Measurements from ENCODE around the gene INO80.
"Not testable (repeated sequence)": the region's sequence is repeated elsewhere in the genome, so short reads cannot be mapped to it uniquely, and the experiment has no call there.

The INO80 gene

GRCh38 chr15:40960925-40961324 lies 155.2 kb downstream of the INO80 start:
- no peak for DNase-seq

- no peak for DNase-seq
Observed at GRCh38 chr15:40960151-40960885, 155.8 kb downstream of the INO80 start.

GRCh38 chr15:40959331-40960141 lies 156.5 kb downstream of the INO80 start:
- no peak for DNase-seq

- no peak for DNase-seq
Observed at GRCh38 chr15:40958723-40959122, 157.4 kb downstream of the INO80 start.

GRCh38 chr15:40958146-40958545 lies 157.9 kb downstream of the INO80 start:
- no peak for DNase-seq

- no peak for DNase-seq
Observed at GRCh38 chr15:40957581-40958051, 158.5 kb downstream of the INO80 start.

- no peak for DNase-seq
Observed at GRCh38 chr15:40957041-40957555, 159.0 kb downstream of the INO80 start.

GRCh38 chr15:40956541-40956982 lies 159.5 kb downstream of the INO80 start:
- DNase-seq, result no peak

- no peak for DNase-seq
Observed at GRCh38 chr15:40955930-40956540, 160.0 kb downstream of the INO80 start.

GRCh38 chr15:40955141-40955903 lies 160.8 kb downstream of the INO80 start:
- DNase-seq, result no peak

- not testable (repeated sequence) for DNase-seq
Observed at GRCh38 chr15:40954158-40954848, 161.8 kb downstream of the INO80 start.

GRCh38 chr15:40953713-40954074 lies 162.4 kb downstream of the INO80 start:
- DNase-seq, result no peak

- DNase-seq, result peak; percentile 96
Observed at GRCh38 chr15:40952901-40953712, 163.0 kb downstream of the INO80 start, which contains the start of gene CHAC1. TSS of gene CHAC1 (plus strand) at chr15:40953471. CDS start at chr15:40953584, 113 bp downstream.

GRCh38 chr15:40952301-40952900 lies 163.7 kb downstream of the INO80 start:
- DNase-seq, result no peak

GRCh38 chr15:40951764-40952163 lies 164.3 kb downstream of the INO80 start:
- DNase-seq, result no peak

- DNase-seq, result no peak
Observed at GRCh38 chr15:40949756-40950207, 166.3 kb downstream of the INO80 start.

GRCh38 chr15:40948706-40949473 lies 167.2 kb downstream of the INO80 start:
- DNase-seq, result no peak

GRCh38 chr15:40944510-40945296 lies 171.4 kb downstream of the INO80 start:
- no peak for DNase-seq

Data from CD4-positive, alpha-beta T cell treated with Interleukin-17A for 4 hours (primary cell).